ENCODE results near the gene ANGPTL8. TPM values are rescaled to one million over a fixed set of nuclear protein-coding genes. Genes with fewer than 3 reads are reported as not detected.

The ANGPTL8 gene
- total and polyA plus RNA-seq, 2 of the 13 experiments (the other 11 are each of a cell fraction or from before 2014, with no cell fraction given), result 27.3 to 243 TPM

GRCh38 chr19:11239377-11240000 is at the start of gene ANGPTL8 (continued):
- TF ChIP-seq DMAP1 (CRISPR knock-in tag; IDR thresholded peaks at IDR 0.05) (peak; percentile 95), RARG (CRISPR knock-in tag; IDR thresholded peaks at IDR 0.05; ENCODE audit: low read depth) (0 out of 2 replicates have a peak, but pooled peaks have one; percentile 80), ATF7-NPFF (CRISPR knock-in tag; IDR thresholded peaks at IDR 0.05; ENCODE audit: low read depth) (peak; percentile 86; the same call in 1 of the 2 replicates), ZNF646 (CRISPR knock-in tag; IDR thresholded peaks at IDR 0.05) (no peak), NAIF1 (CRISPR knock-in tag; IDR thresholded peaks at IDR 0.05; ENCODE audit: borderline replicate concordance) (peak; percentile 55; the same call in 1 of the 2 replicates), MTF2 (CRISPR knock-in tag; IDR thresholded peaks at IDR 0.05; ENCODE audit: borderline replicate concordance) (no peak), ZNF569 (CRISPR knock-in tag; IDR thresholded peaks at IDR 0.05; ENCODE audit: borderline replicate concordance) (no peak), ZBTB7B (CRISPR knock-in tag; IDR thresholded peaks at IDR 0.05) (peak; percentile 97), ZHX2 (IDR thresholded peaks at IDR 0.05; ENCODE audit: low read depth) (peak; percentile 82), ZHX2 (CRISPR knock-in tag; IDR thresholded peaks at IDR 0.05; ENCODE audit: borderline replicate concordance) (no peak), POLR2G (IDR thresholded peaks at IDR 0.05; ENCODE audit: low read depth, low read length) (peak; percentile 95), NFE2L1 (CRISPR knock-in tag; IDR thresholded peaks at IDR 0.05; ENCODE audit: borderline replicate concordance) (no peak), CSRNP2 (CRISPR knock-in tag; conservative IDR thresholded peaks at IDR 0.05; ENCODE audit: low read depth) (no peak), ZNF264 (CRISPR knock-in tag; IDR thresholded peaks at IDR 0.05) (peak; percentile 37), BHLHE40 (IDR thresholded peaks at IDR 0.05; ENCODE audit: low read length) (peak; percentile 49), IRF2 (CRISPR knock-in tag; IDR thresholded peaks at IDR 0.05) (peak; percentile 93)

Data from HepG2 (cell line).